Pancreas (tissue), 10 donors: Measurements from ENCODE around the gene OR6C2. TPM values are rescaled to one million over a fixed set of nuclear protein-coding genes. Genes with fewer than 3 reads are reported as not detected.
A peak's percentile ranks its signal among the peaks of the same experiment; 100 is the strongest.
"Not testable (repeated sequence)": the region's sequence is repeated elsewhere in the genome, so short reads cannot be mapped to it uniquely, and the experiment has no call there.

Experiments
- ATAC-seq, 4 donors: fragments of 200-7000 bp; cut with Tn5 transposase; one replicate each; pipeline versions ENCODE4 v1.8.0 to v1.9.1; 2020; ENCODE audit warnings: mild to moderate bottlenecking in 4 of 4, moderate library complexity in 4 of 4
- DNase-seq, 6 donors: peaks; one replicate each; pipeline ENCODE4 v3.0.0-alpha.2; 2020
- FAIRE-seq: peaks from 2 replicates; lab custom pipeline; 2012; peaks lifted over from hg19 to GRCh38; lab: Jason Lieb, UNC
- H3K27ac ChIP-seq, 4 donors: fragments of 200-600 bp; sonication (generic); 1 replicate in 3 of 4; 2 replicates in 1 of 4; pipeline versions ENCODE4 v1.5.0 to v1.8.0; 2020
- H3K27me3 ChIP-seq, 4 donors: fragments of 200-600 bp; one replicate each; pipeline ENCODE4 v1.8.0; 2021
- H3K36me3 ChIP-seq, 3 donors: fragments of 200-600 bp; sonication (generic) in 1 of 3; one replicate each; pipeline versions ENCODE4 v1.5.0 to v1.8.0; 2020 to 2021
- H3K4me1 ChIP-seq, 3 donors: fragments of 200-600 bp; one replicate each; pipeline ENCODE4 v1.8.0; 2021
- H3K4me3 ChIP-seq, 4 donors: fragments of 200-600 bp; sonication (generic) in 2 of 4; one replicate each; pipeline versions ENCODE4 v1.5.0 to v1.8.0; 2020 to 2021
- H3K9me3 ChIP-seq, 4 donors: fragments of 200-600 bp; one replicate each; pipeline ENCODE4 v1.8.0; 2021
- CTCF ChIP-seq, 4 donors: fragments of 200-600 bp; sonication (generic) in 3 of 4; IDR thresholded peaks; one replicate each; pipeline versions ENCODE4 v1.5.0 to v1.8.0; 2021; ENCODE audit warnings: antibody characterized with exemption in 4 of 4
- WGBS, 2 donors: extraction: QIAGEN DNeasy Blood & Tissue Kit; methylation state at CpG; one replicate each; pipeline ENCODE4 v1.1.7; 2013; 5-methylcytosine and 5-hydroxymethylcytosine counted together
- intact Hi-C, 3 donors: fragments of 100-400 bp; cut with DNase I; formaldehyde crosslinking; loops; one replicate each; pipeline versions ENCODE4 v1.11.1 to v1.14.2; 2022
- polyA plus RNA-seq, 2 donors: library from polyadenylated mRNA; stranded (reverse); fragments of 200-250 nt; gene quantifications; one replicate each; pipeline ENCODE4 v1.2.3, GENCODE V29; 2013
- total RNA-seq, 6 donors: library from RNA; stranded (reverse); fragmentation: NEBNext Ultra II Directional in 4 of 6; extraction: Animal tissue kit (Norgen Biotek cat#: 25700) in 4 of 6; gene quantifications; one replicate each; pipeline versions ENCODE4 v1.2.1 to v1.2.4, GENCODE V29; 2021 to 2023
- donor health status: healthy with polysubstance abuse.
- donor health status: DM: no; HTN: no; CAD: no; lungs with moderate emphysema.
- donor health status: DM: no; HTN: no; CAD: no.
- donor health status: control.
- donor health status: control.
- donor health status: Bipolar disorder and iron deficiency.
- donor health status: DM: yes; HTN: yes; CAD: no.
- donor health status: DM: no; HTN: no; CAD: no.
- donor health status: DM: no; HTN: no; CAD: no.
- donor health status: DM: yes; HTN: yes; CAD: no.

Gene OR6C2
- total RNA-seq (not detected), polyA plus RNA-seq (not detected)

DNA sequence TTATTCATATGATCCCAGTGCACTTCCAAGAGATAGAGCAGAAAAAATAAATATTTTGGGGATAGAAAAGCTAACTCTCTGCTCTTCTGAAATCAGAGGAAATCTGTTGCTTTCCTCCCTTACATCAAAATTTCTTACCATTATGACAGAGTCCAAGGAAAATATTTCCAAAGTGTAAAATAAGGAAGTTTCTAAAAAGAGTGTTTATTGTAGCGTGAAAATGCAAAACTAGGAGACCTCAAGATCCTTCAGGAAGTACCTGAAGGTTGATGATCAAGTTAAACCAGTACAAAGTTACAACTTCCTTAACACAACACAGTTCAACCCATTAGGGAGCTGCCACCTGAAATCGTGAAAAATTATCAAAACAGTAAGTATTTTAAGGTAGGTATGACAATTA, at the start of gene OR6C2:
Gene OR6C2, plus strand, starts transcription at position 301 of the 400 bp plus-strand sequence. CDS start 8,138 bp downstream, outside the sequence.
- TF ChIP-seq CTCF (IDR thresholded peaks at IDR 0.05) = no peak
- H3K27ac ChIP-seq = no peak within 1 kb of the TSS
- no peaks in the 10 kb centered on the region for H3K27me3 ChIP-seq
- H3K4me1 ChIP-seq = no peaks in the 10 kb centered on the region
- FAIRE-seq (no peak), DNase-seq (no peak), ATAC-seq (no peak)
- no peak within 1 kb of the TSS for H3K4me3 ChIP-seq
- WGBS, 2 donors = 40 to 48% methylated on average over 2 of the region's 2 CpGs
- intact Hi-C loops = loop anchor here in 1 of 3 donors (10.0 kb wide), 1 partner anchor 171 kb away; no protein-coding TSS in a partner anchor
- no peaks in the 10 kb centered on the region for H3K9me3 ChIP-seq
- H3K36me3 ChIP-seq = no peaks in the 10 kb centered on the region

- FAIRE-seq (no peak), DNase-seq (no peak), ATAC-seq (no peak)
- Histone ChIP-seq H3K4me3 (no peak overlapping the region), H3K9me3 (no peaks in the 10 kb centered on the region), H3K36me3 (no peaks in the 10 kb centered on the region), H3K4me1 (no peaks in the 10 kb centered on the region), H3K27ac (no peak overlapping the region), H3K27me3 (no peaks in the 10 kb centered on the region)
- TF ChIP-seq CTCF (IDR thresholded peaks at IDR 0.05) = no peak
- intact Hi-C loops = no loop called here
- WGBS, 2 donors = 72 to 86% methylated on average over 1 of the region's 1 CpG
Observed at GRCh38 chr12:55396326-55396725, 47.5 kb upstream of the OR6C2 start.

GRCh38 chr12:55400229-55400628, 43.6 kb upstream of the OR6C2 start, which contains the start of gene OR6C65:
Gene OR6C65, plus strand, starts transcription at chr12:55400529. Its CDS starts 0 bp downstream, at chr12:55400529.
- ATAC-seq = no peak
- no peak for DNase-seq
- Histone ChIP-seq H3K27me3 (no peaks in the 10 kb centered on the region), H3K4me1 (no peaks in the 10 kb centered on the region), H3K9me3 (no peaks in the 10 kb centered on the region), H3K4me3 (no peak within 1 kb of the TSS), H3K36me3 (no peaks in the 10 kb centered on the region), H3K27ac (no peak within 1 kb of the TSS)
- TF ChIP-seq CTCF (IDR thresholded peaks at IDR 0.05) = no peak
- intact Hi-C loops = no loop called here
- FAIRE-seq = no peak
- WGBS, 2 donors = 84 to 92% methylated on average over 1 of the region's 1 CpG

- intact Hi-C loops = no loop called here
- H3K9me3 ChIP-seq = no peaks in the 10 kb centered on the region
- TF ChIP-seq CTCF (IDR thresholded peaks at IDR 0.05) = no peak
- FAIRE-seq (no peak), ATAC-seq (no peak), DNase-seq (no peak)
- H3K36me3 ChIP-seq = no peaks in the 10 kb centered on the region
- whole genome bisulfite sequencing, 2 donors = 75 to 77% methylated on average over 1 of the region's 1 CpG
- H3K4me3 ChIP-seq = no peak overlapping the region
- no peak overlapping the region for H3K27ac ChIP-seq
- H3K4me1 ChIP-seq = no peaks in the 10 kb centered on the region
- no peaks in the 10 kb centered on the region for H3K27me3 ChIP-seq
Observed at GRCh38 chr12:55407866-55408265, 36.0 kb upstream of the OR6C2 start.

DNA sequence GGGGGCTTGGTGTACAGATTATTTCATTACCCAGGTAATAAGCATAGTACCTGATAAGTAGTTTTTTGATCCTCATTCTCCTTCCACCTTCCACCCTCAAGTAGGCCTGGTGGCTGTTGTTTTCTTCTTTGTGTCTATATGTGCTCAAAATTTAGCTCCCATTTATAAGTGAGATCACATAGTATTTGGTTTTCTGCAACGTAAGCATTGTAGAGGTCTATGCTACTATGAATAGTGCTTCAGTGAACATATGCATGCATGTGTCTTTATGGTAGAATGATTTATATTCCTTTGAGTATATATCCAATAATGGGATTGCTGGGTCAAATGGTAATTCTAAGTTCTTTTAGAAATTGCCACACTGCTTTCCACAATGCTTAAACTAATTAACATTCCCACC, 34.7 kb upstream of the OR6C2 start:
- H3K27ac ChIP-seq, H3K36me3 ChIP-seq, H3K9me3 ChIP-seq, intact Hi-C loops, H3K4me3 ChIP-seq, DNase-seq, ATAC-seq, H3K27me3 ChIP-seq, H3K4me1 ChIP-seq, FAIRE-seq: not testable (repeated sequence)
- 90 to 97% methylated on average over 1 of the region's 1 CpG for WGBS, 2 donors

- H3K27ac ChIP-seq, H3K4me3 ChIP-seq, H3K27me3 ChIP-seq, H3K4me1 ChIP-seq, ATAC-seq, H3K36me3 ChIP-seq, H3K9me3 ChIP-seq, DNase-seq, intact Hi-C loops, FAIRE-seq: not testable (repeated sequence)
- WGBS, 2 donors = 92 to 94% methylated on average over 15 of the region's 15 CpGs
Observed at GRCh38 chr12:55412138-55412537, 31.7 kb upstream of the OR6C2 start.

- FAIRE-seq, H3K36me3 ChIP-seq, intact Hi-C loops, H3K4me1 ChIP-seq, H3K4me3 ChIP-seq, H3K9me3 ChIP-seq, H3K27me3 ChIP-seq, H3K27ac ChIP-seq: not testable (repeated sequence)
- peak; percentile 69 to 90 (median 77) for ATAC-seq
- DNase-seq = peak in 1 of 6 donors; percentile 11
- WGBS, 2 donors = 71 to 97% methylated on average over 3 to 5 of the region's 6 CpGs
Observed at GRCh38 chr12:55413498-55414388, 30.1 kb upstream of the OR6C2 start.

GRCh38 chr12:55414396-55414823, 29.5 kb upstream of the OR6C2 start:
- DNase-seq (peak in 2 of 6 donors; percentile 11 to 28), ATAC-seq (peak; percentile 46 to 68 (median 62))
- H3K36me3 ChIP-seq, H3K27ac ChIP-seq, intact Hi-C loops, FAIRE-seq, H3K9me3 ChIP-seq, H3K4me3 ChIP-seq, H3K4me1 ChIP-seq, H3K27me3 ChIP-seq: not testable (repeated sequence)
- 49% methylated on average over 11 of the region's 11 CpGs for WGBS, 2 donors
